GM12878 (cell line): Measurements from ENCODE around the gene SRSF5. TPM values are rescaled to one million over a fixed set of nuclear protein-coding genes. Genes with fewer than 3 reads are reported as not detected.

Source experiments
- ATAC-seq: fragments of 200-7000 bp; cut with Tn5 transposase; 3 replicates; pipeline ENCODE4 v1.9.1; 2020; ENCODE audit warnings: mild to moderate bottlenecking, moderate library complexity
- BruUV-seq: library from RNA; stranded (reverse); fragments of 400-500 nt; replicated peaks from 2 replicates; lab custom pipeline; 2021; lab: Mats Ljungman, UMichigan
- CTCF ChIA-PET: fragments of 300-600 bp; sonication (Branson Sonifier 250); formaldehyde crosslinking; extraction: SDS; loops from one replicate; lab custom pipeline; 2021; ENCODE audit warnings: inconsistent platforms; lab: Yijun Ruan, JAX
- POLR2A ChIA-PET: fragments of 350-600 bp; formaldehyde crosslinking; extraction: SDS; loops from one replicate; lab custom pipeline; 2021; ENCODE audit warnings: inconsistent platforms; lab: Charles Lee
- RAD21 ChIA-PET: fragments of 300-600 bp; sonication (Branson Sonifier 250); formaldehyde crosslinking; loops from one replicate; lab custom pipeline; 2023; ENCODE audit warnings: antibody characterized with exemption; ENCODE audit not compliant: unreplicated experiment; lab: Charles Lee
- SMC1A ChIA-PET: fragments of 300-600 bp; sonication (Branson Sonifier 250); formaldehyde crosslinking; loops from one replicate; lab custom pipeline; 2023; ENCODE audit not compliant: unreplicated experiment, uncharacterized antibody; lab: Charles Lee
- DNase-seq: peaks from one replicate; pipeline ENCODE4 v3.0.0-alpha.2; 2011; ENCODE audit warnings: low read depth, low spot score
- FAIRE-seq: peaks from 3 replicates; lab custom pipeline; 2011; peaks lifted over from hg19 to GRCh38; lab: Jason Lieb, UNC
- H2AFZ ChIP-seq: 2 replicates; pipeline ENCODE4 v1.6.0; 2011; ENCODE audit warnings: low read depth, low read length, control low read depth; ENCODE audit not compliant: control insufficient read depth
- H3K27ac ChIP-seq: 2 replicates; pipeline ENCODE4 v1.5.1; 2011; ENCODE audit warnings: control low read depth; ENCODE audit not compliant: control insufficient read depth, insufficient read depth
- H3K27me3 ChIP-seq, 2 experiments: replicated peaks in 1 of 2; 2 replicates each; pipeline versions ENCODE4 v1.6.0 to v1.6.1; 2011; ENCODE audit warnings: low read length in 1 of 2; ENCODE audit not compliant: control insufficient read depth in 2 of 2, insufficient read depth in 2 of 2
- H3K36me3 ChIP-seq, 2 experiments: 2 replicates each; pipeline ENCODE4 v1.5.1; 2011; ENCODE audit warnings: low read length in 1 of 2; ENCODE audit not compliant: control insufficient read depth in 2 of 2, insufficient read depth in 2 of 2
- H3K4me1 ChIP-seq: 2 replicates; pipeline ENCODE4 v1.6.1; 2011; ENCODE audit warnings: mild to moderate bottlenecking, low read length, moderate library complexity, mixed read lengths; ENCODE audit not compliant: control insufficient read depth, insufficient read depth
- H3K4me2 ChIP-seq: 2 replicates; pipeline ENCODE4 v1.6.0; 2011; ENCODE audit warnings: control low read depth; ENCODE audit not compliant: control insufficient read depth, insufficient read depth
- H3K4me3 ChIP-seq: fragments of 200-600 bp; sonication (generic); 2 replicates; pipeline ENCODE4 v1.5.1; 2016
- H3K79me2 ChIP-seq: 2 replicates; pipeline ENCODE4 v1.6.0; 2011; ENCODE audit warnings: low read length; ENCODE audit not compliant: control insufficient read depth, insufficient read depth
- H3K9ac ChIP-seq: 2 replicates; pipeline ENCODE4 v1.8.0; 2011; ENCODE audit warnings: low read length, control low read depth, mixed read lengths; ENCODE audit not compliant: control insufficient read depth, insufficient read depth
- H3K9me3 ChIP-seq: replicated peaks from 3 replicates; pipeline ENCODE4 v1.5.1; 2011; ENCODE audit warnings: mild to moderate bottlenecking, low read length; ENCODE audit not compliant: control insufficient read depth, insufficient read depth
- H4K20me1 ChIP-seq: 2 replicates; pipeline ENCODE4 v1.6.0; 2011; ENCODE audit not compliant: control insufficient read depth, insufficient read depth
- ASH2L ChIP-seq: fragments of 300-600, 200-600 bp; sonication (generic); IDR thresholded peaks from 2 replicates; pipeline ENCODE4 v1.6.1; 2017; ENCODE audit warnings: low read depth, mild to moderate bottlenecking, borderline replicate concordance
- ATF3 ChIP-seq: IDR thresholded peaks from 2 replicates; pipeline ENCODE4 v1.6.1; 2011; ENCODE audit warnings: low read depth, mild to moderate bottlenecking, low read length, moderate library complexity, borderline replicate concordance; ENCODE audit errors: extremely low read depth
- CREB1 ChIP-seq: IDR thresholded peaks from 2 replicates; pipeline ENCODE4 v1.6.1; 2012; ENCODE audit warnings: low read depth, mild to moderate bottlenecking, inconsistent platforms
- GABPA ChIP-seq: IDR thresholded peaks from 2 replicates; pipeline ENCODE4 v1.6.1; 2014; ENCODE audit warnings: antibody characterized with exemption, low read depth, mild to moderate bottlenecking, inconsistent platforms
- KDM1A ChIP-seq: fragments of 200-600 bp; sonication (generic); IDR thresholded peaks from 2 replicates; pipeline ENCODE4 v1.6.1; 2016; ENCODE audit warnings: borderline replicate concordance
- LARP7 ChIP-seq: fragments of 450-650 bp; IDR thresholded peaks from 2 replicates; pipeline ENCODE4 v1.6.1; 2017; ENCODE audit warnings: mild to moderate bottlenecking
- NFYB ChIP-seq: IDR thresholded peaks from 2 replicates; pipeline ENCODE4 v1.6.1; 2011; ENCODE audit warnings: low read depth, mild to moderate bottlenecking, low read length, improper control_type of control experiment, moderate library complexity; ENCODE audit not compliant: insufficient read depth
- NKRF ChIP-seq: fragments of 450-650 bp; conservative IDR thresholded peaks from 2 replicates; pipeline ENCODE4 v1.6.1; 2017; ENCODE audit warnings: mild to moderate bottlenecking, moderate library complexity
- RFX5 ChIP-seq: IDR thresholded peaks from 2 replicates; pipeline ENCODE4 v1.6.1; 2011; ENCODE audit warnings: low read depth, low read length, improper control_type of control experiment
- STAT1 ChIP-seq: fragments of 450-650 bp; conservative IDR thresholded peaks from 2 replicates; pipeline ENCODE4 v1.6.1; 2014; ENCODE audit warnings: antibody characterized with exemption, mild to moderate bottlenecking
- USF2 ChIP-seq: IDR thresholded peaks from 2 replicates; pipeline ENCODE4 v1.6.1; 2011; ENCODE audit warnings: low read depth, low read length, improper control_type of control experiment, borderline replicate concordance
- WRNIP1 ChIP-seq: IDR thresholded peaks from 2 replicates; pipeline ENCODE4 v1.6.1; 2011; ENCODE audit warnings: low read depth, low read length, improper control_type of control experiment, borderline replicate concordance
- WGBS: methylation state at CpG from one replicate; pipeline ENCODE4 v1.1.6; 2016; ENCODE audit warnings: low lambda C conversion rate; ENCODE audit not compliant: insufficient replicate concordance, insufficient coverage; ENCODE audit errors: missing lambda C conversion rate; 5-methylcytosine and 5-hydroxymethylcytosine counted together
- in situ Hi-C: fragments of 300-500 bp; cut with MboI; formaldehyde crosslinking; loops from 9 replicates; pipeline ENCODE4 v1.14.3; 2018; ENCODE audit warnings: mixed read lengths
- intact Hi-C: fragments of 100-400 bp; cut with micrococcal nuclease; formaldehyde crosslinking; loops from one replicate; pipeline ENCODE4 v1.14.2; 2022; ENCODE audit not compliant: unreplicated experiment
- polyA plus RNA-seq, 11 experiments: library from polyadenylated mRNA; depleted of rRNA in 4 of 11; unstranded in 6 of 11; stranded (reverse) in 5 of 11; fragments of >200 nt; fragmentation: Nextera tagmentation in 4 of 11; fragmentation: Illumina TruSeq in 1 of 11; extraction: Ambion mirVana in 4 of 11; extraction: Trizol in 1 of 11; gene quantifications; 1 replicate in 1 of 11; 2 replicates in 10 of 11; pipeline versions ENCODE4 v1.2.1 to v1.2.3, GENCODE V29; 2011 to 2016; ENCODE audit warnings: inconsistent platforms in 2 of 11, missing spikeins in 2 of 11, low read depth in 1 of 11
- total RNA-seq, 4 experiments: library from RNA; depleted of rRNA in 3 of 4; stranded (reverse); fragments of >200 nt in 3 of 4; fragmentation: Illumina TruSeq in 1 of 4; extraction: Trizol in 1 of 4; gene quantifications; 2 replicates each; pipeline versions ENCODE4 v1.2.1 to v1.2.3, GENCODE V29; 2013 to 2021

SRSF5 gene
- total and polyA plus RNA-seq, 10 of the 15 experiments (the other 5 are each of a cell fraction or from before 2014, with no cell fraction given) = 136 to 453 (median 275) TPM

DNA sequence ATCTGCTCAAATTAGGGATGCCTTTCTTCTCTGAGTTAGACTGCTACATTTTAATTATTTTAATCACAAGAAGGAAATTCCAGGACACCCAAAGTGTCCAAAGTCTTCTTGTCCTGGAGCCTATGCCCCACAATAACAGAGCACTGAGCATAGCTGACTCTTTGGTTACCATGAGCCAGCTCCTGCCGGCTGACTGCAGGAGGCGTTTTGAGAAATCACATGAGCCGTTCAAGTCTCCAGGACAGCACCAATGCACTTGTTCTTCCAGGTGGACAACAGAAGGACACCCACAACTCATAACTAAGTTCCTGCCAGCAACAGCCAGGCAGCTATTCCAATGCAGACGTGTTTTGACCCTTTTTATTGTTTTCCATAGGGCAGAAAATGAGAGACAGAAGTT is 46.0 kb upstream of the SRSF5 start:
- Histone ChIP-seq H3K27ac (no peak overlapping the region), H4K20me1 (no peaks in the 10 kb centered on the region), H2AFZ (no peak overlapping the region), H3K27me3 (no peaks in the 10 kb centered on the region), H3K9me3 (no peaks in the 10 kb centered on the region), H3K79me2 (no peaks in the 10 kb centered on the region), H3K4me2 (no peak overlapping the region), H3K4me3 (no peak overlapping the region), H3K9ac (no peak overlapping the region), H3K36me3 (no peaks in the 10 kb centered on the region), H3K4me1 (no peaks in the 10 kb centered on the region)
- intact Hi-C loops = no loop called here
- FAIRE-seq = no peak
- ChIA-PET RAD21 (interaction anchor here (4.0 kb wide), 1 partner anchor 115 kb away, joined by 15 read pairs; no protein-coding TSS in a partner anchor), POLR2A (no interaction called here), CTCF (interaction anchor here (0.6 to 4.8 kb wide), 3 partner anchors 17 to 116 kb away, joined by 3 to 34 read pairs (median 3); no protein-coding TSS in a partner anchor), SMC1A (interaction anchor here (1.9 to 5.1 kb wide), 3 partner anchors 12 to 116 kb away, joined by 5 to 30 read pairs (median 10); no protein-coding TSS in a partner anchor)
- no peak for TF ChIP-seq LARP7
- TF ChIP-seq ATF3 = no peak
- TF ChIP-seq ASH2L = no peak
- TF ChIP-seq USF2 = no peak
- no peak for TF ChIP-seq RFX5
- TF ChIP-seq KDM1A = no peak
- TF ChIP-seq CREB1 = no peak
- TF ChIP-seq NFYB = no peak
- TF ChIP-seq GABPA = no peak
- no peak for TF ChIP-seq WRNIP1
- TF ChIP-seq NKRF = no peak
- no peak for TF ChIP-seq STAT1
- in situ Hi-C loops = no loop called here
- BruUV-seq = no TSS peak
- no peak for ATAC-seq
- 50% methylated on average over 4 of the region's 4 CpGs for WGBS
- DNase-seq = no peak
